HG03064 (cell line): ENCODE results near the gene AKAP7.
"Not testable (repeated sequence)": the region's sequence is repeated elsewhere in the genome, so short reads cannot be mapped to it uniquely, and the experiment has no call there.

Source experiments
- ATAC-seq: cut with Tn5 transposase; IDR thresholded peaks from one replicate; pipeline ENCODE4 v1.9.1; 2021; ENCODE audit warnings: low read depth; ENCODE audit not compliant: unreplicated experiment

The AKAP7 gene

DNA sequence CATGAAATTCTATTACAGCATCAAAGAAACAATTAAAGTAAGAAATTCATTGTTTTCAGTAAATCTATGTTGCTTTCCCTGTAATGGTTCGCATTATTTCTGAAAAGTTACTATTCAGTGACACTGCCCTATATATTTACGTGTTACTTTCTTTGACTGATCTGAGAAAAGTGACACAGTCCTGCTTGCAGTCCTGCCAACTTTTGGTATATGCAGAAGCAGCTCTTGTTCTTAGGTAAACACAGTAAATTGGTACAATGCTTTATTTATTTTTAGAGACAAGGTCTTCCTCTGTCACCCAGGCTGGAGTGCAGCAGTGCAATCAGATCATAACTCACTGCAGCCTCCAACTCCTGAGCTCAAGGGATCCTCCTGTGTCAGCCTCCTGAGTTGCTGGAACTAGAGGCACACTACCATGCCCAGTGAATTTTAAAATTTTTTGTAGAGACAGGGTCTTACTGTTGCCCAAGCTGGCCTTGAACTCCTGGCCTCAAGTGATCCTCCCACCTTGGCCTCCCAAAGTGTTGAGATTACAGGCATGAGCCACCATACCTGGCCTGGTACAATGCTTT is 151.3 kb downstream of the AKAP7 start:
- ATAC-seq, result no peak

- no peak for ATAC-seq
Measured at GRCh38 chr6:131288214-131288613, 152.9 kb downstream of the AKAP7 start.

- no peak for ATAC-seq
Measured at GRCh38 chr6:131290955-131291354, 155.7 kb downstream of the AKAP7 start.

DNA sequence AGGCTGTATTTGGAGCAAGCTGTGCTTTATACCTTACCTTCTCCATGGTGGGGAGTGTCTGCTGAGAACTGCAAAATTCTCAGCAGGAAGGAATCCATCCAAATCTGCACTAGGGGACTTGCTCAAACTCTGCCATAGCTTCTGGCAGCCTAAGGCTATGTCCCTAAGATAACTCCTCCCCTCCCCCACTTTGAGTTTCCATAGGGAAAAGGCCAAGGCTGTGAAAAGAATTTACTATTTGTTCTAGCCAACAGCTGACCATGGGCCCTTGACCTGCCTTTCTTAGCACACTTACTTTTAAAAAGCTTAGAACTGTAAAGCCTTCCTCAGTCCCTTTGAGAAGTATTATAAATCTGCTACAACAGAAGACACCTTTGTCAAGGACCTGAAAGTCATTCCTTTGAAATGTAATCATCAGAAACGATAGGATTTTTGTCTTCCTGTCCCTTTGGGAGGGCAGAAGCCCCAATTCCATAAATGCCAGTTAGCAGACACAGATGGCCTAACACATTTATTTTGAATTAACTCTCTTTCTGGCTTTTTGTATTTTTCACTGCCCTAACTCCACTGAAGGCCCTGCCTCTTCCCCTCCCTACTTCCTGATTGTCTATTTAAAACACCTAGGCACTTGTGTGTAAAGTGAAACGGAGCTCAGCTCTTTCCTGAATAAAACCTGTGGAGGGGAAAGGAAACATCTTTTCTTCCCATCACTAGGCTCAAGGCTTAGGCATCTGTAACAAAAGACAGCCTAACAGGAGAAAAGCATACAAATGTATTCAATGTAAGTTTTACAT is 157.1 kb downstream of the AKAP7 start:
- no peak for ATAC-seq

- no peak for ATAC-seq
Measured at GRCh38 chr6:131293472-131293911, 158.2 kb downstream of the AKAP7 start.

GRCh38 chr6:131295081-131295480 is 159.8 kb downstream of the AKAP7 start:
- no peak for ATAC-seq

DNA sequence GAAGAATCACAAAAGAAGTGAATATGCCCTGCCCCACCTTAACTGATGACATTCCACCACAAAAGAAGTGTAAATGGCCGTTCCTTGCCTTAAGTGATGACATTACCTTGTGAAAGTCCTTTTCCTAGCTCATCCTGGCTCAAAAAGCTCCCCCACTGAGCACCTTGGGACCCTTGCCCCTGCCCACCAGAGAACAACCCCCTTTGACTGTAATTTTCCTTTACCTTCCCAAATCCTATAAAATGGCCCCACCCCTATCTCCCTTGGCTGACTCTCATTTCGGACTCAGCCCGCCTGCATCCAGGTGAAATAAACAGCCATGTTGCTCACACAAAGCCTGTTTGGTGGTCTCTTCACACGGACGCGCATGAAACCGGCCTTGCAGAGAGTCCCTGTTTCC is 165.6 kb downstream of the AKAP7 start:
- not testable (repeated sequence) for ATAC-seq

DNA sequence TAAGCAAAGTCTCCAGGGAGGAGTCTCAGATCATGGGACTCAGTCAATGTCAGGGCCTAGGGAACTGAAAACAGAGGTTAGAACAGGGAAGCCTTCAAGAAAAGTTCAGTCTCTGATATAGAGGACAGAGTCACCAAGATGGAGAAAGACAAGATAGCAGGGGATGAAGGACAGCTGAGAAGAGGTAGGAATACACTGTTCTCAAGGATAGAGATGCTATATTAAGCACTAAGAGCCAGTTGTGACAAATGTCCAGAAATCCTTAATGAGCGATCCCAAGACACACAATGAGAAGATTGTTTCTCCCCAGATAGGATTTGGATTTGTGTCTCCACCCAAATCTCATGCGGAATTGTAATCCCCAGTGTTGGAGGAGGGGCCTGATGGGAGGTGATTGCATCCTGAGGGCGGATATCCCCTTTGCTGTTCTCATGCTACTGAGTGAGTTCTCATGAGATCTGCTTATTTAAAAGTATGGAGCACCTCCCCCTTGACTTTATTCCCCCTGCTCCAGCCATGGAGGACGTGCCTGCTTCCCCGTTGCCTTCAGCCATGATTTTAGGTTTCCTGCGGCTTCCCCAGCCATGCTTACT is 168.2 kb downstream of the AKAP7 start:
- no peak for ATAC-seq

- no peak for ATAC-seq
Measured at GRCh38 chr6:131305037-131305850, 170.0 kb downstream of the AKAP7 start.

GRCh38 chr6:131309437-131309836 is 174.2 kb downstream of the AKAP7 start:
- ATAC-seq, result no peak

GRCh38 chr6:131314838-131315237 is 179.6 kb downstream of the AKAP7 start:
- no peak for ATAC-seq

- no peak for ATAC-seq
Measured at GRCh38 chr6:131316654-131317053, 181.4 kb downstream of the AKAP7 start.

GRCh38 chr6:131317516-131317915 is 182.2 kb downstream of the AKAP7 start:
- no peak for ATAC-seq

DNA sequence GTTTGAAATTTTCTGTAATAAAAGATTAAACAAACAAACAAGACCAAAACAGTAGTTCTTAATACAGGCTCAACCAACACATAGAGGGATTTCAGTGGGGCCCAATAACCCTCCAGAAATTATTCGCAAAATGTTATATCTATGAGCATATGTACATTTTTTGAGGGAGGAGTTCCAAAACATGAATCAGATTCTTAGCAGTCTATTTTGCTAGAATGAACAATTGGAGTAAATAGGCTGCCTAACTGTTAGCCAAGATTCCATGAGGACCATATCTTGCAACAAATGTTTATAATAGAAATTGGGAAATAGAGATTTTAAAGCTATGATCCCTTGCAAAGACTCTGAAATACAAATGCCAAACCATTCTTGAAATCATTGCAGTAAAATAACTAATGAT is 186.3 kb downstream of the AKAP7 start:
- no peak for ATAC-seq

GRCh38 chr6:131322125-131322524 is 186.9 kb downstream of the AKAP7 start:
- no peak for ATAC-seq

GRCh38 chr6:131325669-131326068 is 190.4 kb downstream of the AKAP7 start:
- not testable (repeated sequence) for ATAC-seq

GRCh38 chr6:131328727-131329126 is 193.5 kb downstream of the AKAP7 start:
- not testable (repeated sequence) for ATAC-seq

DNA sequence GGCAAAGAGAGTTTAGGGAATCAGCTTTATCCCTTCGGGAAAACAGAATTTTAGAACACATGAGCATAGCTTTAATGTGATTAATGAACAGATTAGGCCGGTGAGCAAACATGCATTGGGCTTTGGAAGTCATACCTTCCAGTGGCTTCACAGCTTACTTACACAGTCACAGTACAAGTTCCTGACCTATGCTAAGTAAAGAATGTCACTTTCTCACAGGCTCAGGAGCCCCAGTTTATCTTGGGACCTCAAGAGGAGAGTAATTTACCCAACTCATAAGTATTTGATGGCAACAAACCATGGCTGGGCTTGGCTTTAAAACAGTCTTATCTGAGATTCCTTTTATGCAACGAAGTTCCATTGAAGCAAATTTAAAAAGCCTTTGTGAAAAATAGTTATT is 195.9 kb downstream of the AKAP7 start:
- no peak for ATAC-seq

DNA sequence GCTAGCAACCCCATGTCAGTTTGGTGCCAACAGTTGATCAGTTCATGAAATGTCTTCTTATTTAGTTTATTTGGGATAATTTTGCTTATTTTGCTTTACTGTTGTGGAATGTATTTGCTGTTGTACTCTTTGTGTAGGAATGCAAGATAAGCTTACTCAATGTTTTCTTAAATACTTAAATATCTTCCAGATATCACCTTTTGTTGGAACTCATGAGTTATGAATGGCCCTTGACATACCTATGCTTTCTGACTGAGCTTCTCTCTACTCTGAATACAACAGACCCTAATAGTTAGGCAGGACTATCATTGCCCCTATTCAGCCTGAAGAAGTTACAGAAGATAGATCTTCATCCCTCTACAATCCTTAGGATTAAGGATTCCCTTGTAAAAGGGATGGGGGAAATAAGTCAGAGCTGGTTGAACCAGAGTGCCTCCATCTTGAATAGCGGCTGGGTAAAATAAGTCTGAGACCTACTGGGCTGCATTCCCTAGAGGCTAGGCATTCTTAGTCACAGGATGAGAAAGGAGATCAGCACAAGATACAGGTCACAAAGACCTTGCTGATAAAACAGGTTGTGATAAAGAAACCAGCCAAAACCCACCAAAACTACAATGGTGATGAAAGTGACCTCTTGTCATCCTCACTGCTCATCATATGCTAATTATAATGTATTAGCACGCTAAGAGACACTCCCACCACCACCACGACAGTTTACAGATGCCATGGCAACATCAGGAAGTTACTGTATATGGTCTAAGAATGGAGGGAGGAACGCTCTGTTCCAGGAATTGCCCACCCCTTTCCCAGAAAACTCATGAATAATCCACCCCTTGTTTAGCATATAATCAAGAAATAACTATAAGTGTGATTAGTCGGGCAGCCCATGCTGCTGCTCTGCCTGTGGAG is 196.9 kb downstream of the AKAP7 start:
- ATAC-seq, result no peak
